Measurements from ENCODE around the gene ENTHD1.

Gene ENTHD1, protein sequence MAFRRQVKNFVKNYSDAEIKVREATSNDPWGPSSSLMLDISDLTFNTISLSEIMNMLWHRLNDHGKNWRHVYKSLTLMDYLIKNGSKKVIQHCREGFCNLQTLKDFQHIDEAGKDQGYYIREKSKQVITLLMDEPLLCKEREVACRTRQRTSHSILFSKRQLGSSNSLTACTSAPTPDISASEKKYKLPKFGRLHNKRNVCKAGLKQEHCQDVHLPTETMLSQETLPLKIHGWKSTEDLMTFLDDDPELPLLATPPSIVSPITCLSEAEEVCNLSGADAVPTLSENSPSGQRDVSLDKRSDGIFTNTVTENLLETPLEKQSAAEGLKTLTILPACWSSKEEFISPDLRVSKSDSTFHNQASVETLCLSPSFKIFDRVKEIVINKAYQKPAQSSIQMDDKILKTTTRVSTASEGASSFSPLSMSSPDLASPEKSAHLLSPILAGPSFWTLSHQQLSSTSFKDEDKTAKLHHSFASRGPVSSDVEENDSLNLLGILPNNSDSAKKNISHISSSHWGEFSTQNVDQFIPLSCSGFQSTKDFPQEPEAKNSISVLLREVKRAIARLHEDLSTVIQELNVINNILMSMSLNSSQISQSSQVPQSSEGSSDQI

DNA sequence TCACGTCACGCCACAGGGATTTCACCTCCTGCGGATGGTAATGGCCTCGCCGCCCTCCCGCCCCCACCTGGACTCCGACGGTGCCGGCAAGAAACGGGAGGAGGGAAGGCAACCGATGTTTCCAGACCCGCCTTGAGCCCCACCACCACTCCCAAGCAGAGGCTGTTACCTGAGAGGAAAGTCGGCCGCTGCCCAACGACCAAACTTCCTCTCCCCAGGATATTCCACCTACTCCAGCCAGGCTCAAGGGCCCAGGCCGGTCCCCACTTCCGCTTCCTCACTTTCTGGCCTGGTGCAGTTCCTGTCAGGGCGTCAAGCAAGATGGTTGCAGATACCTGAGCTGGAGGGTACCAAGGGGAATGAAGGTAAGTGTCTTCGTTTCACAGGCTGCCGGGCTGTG lies at the start of gene ENTHD1:
Gene ENTHD1 (minus strand): TSS at position 235 of the 400 bp plus-strand sequence. CDS start 6,012 bp downstream, outside the sequence.
- Histone ChIP-seq H3K4me1 (ENCODE audit: control insufficient read depth, insufficient read depth, low read length) (no peaks in the 10 kb centered on the region), H3K36me3 (ENCODE audit: control insufficient read depth, insufficient read depth, low read length) (no peaks in the 10 kb centered on the region), H3K4me3 (ENCODE audit: low read depth, low read length) (no peak within 1 kb of the TSS), H3K9me3 (ENCODE audit: control insufficient read depth, insufficient read depth, low read length) (no peaks in the 10 kb centered on the region), H3K9ac (ENCODE audit: low read depth, low read length) (no peak within 1 kb of the TSS), H3K27me3 (ENCODE audit: control insufficient read depth, insufficient read depth, low read length) (no peaks in the 10 kb centered on the region)

DNA sequence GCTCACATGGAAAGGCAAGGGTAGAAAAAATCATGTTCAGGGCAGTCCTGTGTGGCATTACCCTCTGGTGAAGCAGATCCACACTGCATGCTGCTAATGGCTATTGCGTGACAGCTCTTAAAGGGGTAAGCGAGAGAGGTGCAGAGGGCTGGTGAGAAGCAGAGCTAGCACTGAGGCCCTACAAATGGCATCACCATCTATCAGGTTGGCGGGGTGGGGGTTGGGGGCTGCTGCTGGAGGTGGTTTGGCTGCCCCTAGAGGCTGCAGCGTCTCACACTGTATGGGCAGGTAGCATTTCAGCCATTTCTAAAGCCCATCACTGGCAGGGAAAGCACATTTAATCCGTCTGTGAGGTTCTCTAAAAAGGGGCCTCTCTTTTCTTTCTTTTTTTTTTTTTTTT lies 49.8 kb upstream of the ENTHD1 start:
- Histone ChIP-seq H3K9ac (ENCODE audit: low read depth, low read length) (no peak overlapping the region), H3K4me3 (ENCODE audit: low read depth, low read length) (no peak overlapping the region), H3K4me1 (ENCODE audit: control insufficient read depth, insufficient read depth, low read length) (peaks cover 35% of the 10 kb centered on the region), H3K27me3 (ENCODE audit: control insufficient read depth, insufficient read depth, low read length) (no peaks in the 10 kb centered on the region), H3K36me3 (ENCODE audit: control insufficient read depth, insufficient read depth, low read length) (no peaks in the 10 kb centered on the region), H3K9me3 (ENCODE audit: control insufficient read depth, insufficient read depth, low read length) (no peaks in the 10 kb centered on the region)

DNA sequence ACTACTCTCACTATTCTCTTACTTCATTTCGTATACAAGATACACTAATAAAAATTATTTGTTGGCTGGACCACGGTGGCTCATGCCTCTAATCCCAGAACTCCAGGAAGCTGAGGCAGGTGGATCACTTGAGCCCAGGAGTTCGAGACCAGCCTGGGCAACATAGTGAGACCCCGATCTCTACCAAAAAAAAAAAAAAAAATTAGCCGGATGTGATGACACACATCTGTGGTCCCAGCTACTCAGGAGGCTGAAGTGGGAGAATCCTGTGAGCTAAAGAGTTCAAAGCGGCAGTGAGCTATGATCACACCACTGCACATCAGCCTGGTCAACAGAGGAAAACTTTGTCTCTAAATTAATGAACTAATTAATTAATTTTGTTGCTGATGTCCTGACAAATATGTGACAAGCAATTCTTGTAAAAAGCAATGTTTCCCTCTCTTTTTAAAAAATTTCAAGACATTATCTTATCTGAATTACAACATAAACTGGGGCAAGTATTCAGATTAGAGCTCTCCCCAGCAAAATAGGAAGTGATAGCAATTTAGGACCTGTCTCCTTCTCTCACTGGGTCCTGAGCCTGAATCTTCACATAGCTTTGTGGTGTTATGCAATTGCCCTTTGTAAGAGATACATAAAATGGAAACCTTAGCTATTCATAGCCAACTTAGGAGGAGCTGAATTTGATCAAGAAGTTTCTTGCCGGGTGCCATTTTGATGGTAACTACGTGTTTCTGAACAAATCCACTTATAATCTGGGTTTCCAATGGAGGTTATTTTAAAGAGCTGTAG lies 49.1 kb upstream of the ENTHD1 start:
- H3K4me3 ChIP-seq (ENCODE audit: low read depth, low read length): no peak overlapping the region
- H3K9ac ChIP-seq (ENCODE audit: low read depth, low read length): no peak overlapping the region
- no peaks in the 10 kb centered on the region for H3K36me3 ChIP-seq (ENCODE audit: control insufficient read depth, insufficient read depth, low read length)
- no peaks in the 10 kb centered on the region for H3K9me3 ChIP-seq (ENCODE audit: control insufficient read depth, insufficient read depth, low read length)
- peaks cover 35% of the 10 kb centered on the region for H3K4me1 ChIP-seq (ENCODE audit: control insufficient read depth, insufficient read depth, low read length)
- no peaks in the 10 kb centered on the region for H3K27me3 ChIP-seq (ENCODE audit: control insufficient read depth, insufficient read depth, low read length)

DNA sequence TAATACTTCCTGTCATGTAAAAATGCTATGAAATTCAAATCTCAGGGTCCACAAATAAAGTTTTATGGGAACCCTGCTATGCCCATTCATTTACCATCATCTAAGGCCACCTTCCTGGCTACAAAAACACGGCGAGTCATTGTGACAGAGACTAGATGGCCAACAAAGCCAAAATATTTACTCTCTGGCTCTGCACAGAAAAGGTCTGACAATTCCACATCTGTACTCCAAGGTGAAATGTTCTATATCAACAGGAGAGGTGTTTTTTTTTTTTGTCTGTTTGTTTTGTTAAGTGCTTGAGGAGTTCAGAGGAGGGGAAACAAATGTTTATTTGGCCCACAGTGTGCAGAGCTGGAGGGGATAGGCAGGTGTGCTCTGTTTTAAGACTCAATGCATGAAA lies 48.0 kb upstream of the ENTHD1 start:
- no peaks in the 10 kb centered on the region for H3K9me3 ChIP-seq (ENCODE audit: control insufficient read depth, insufficient read depth, low read length)
- H3K4me3 ChIP-seq (ENCODE audit: low read depth, low read length): no peak overlapping the region
- H3K27me3 ChIP-seq (ENCODE audit: control insufficient read depth, insufficient read depth, low read length): no peaks in the 10 kb centered on the region
- no peak overlapping the region for H3K9ac ChIP-seq (ENCODE audit: low read depth, low read length)
- H3K36me3 ChIP-seq (ENCODE audit: control insufficient read depth, insufficient read depth, low read length): no peaks in the 10 kb centered on the region
- peaks cover 33% of the 10 kb centered on the region for H3K4me1 ChIP-seq (ENCODE audit: control insufficient read depth, insufficient read depth, low read length)

DNA sequence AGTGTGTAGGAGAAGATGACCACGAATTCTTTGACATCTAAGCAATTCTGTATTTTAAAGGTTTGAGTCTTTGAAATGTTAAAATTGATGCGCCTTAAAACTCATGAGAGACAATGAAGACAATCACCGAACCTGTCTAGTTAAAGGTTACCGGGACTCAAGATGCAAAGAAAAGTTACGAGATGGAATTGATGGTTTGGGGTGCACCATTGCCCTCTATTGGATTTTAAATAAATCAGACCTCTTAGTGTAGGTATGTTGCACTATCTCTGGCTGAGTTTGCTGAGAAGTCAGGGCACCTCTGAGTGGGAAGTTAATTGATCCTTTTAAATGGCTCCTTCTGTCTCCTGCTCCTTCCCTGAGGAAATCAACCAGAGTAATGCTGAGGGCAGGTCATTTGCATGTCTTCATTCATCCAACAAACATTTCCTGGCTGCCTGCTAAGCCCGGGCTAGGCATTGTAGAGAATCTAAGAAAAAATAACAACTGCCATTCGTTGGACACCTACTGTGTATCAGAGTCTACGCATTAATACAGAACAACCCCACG lies 47.3 kb upstream of the ENTHD1 start:
- H3K4me3 ChIP-seq (ENCODE audit: low read depth, low read length): no peak overlapping the region
- peaks cover 33% of the 10 kb centered on the region for H3K4me1 ChIP-seq (ENCODE audit: control insufficient read depth, insufficient read depth, low read length)
- no peak overlapping the region for H3K9ac ChIP-seq (ENCODE audit: low read depth, low read length)
- no peaks in the 10 kb centered on the region for H3K9me3 ChIP-seq (ENCODE audit: control insufficient read depth, insufficient read depth, low read length)
- H3K36me3 ChIP-seq (ENCODE audit: control insufficient read depth, insufficient read depth, low read length): no peaks in the 10 kb centered on the region
- no peaks in the 10 kb centered on the region for H3K27me3 ChIP-seq (ENCODE audit: control insufficient read depth, insufficient read depth, low read length)

DNA sequence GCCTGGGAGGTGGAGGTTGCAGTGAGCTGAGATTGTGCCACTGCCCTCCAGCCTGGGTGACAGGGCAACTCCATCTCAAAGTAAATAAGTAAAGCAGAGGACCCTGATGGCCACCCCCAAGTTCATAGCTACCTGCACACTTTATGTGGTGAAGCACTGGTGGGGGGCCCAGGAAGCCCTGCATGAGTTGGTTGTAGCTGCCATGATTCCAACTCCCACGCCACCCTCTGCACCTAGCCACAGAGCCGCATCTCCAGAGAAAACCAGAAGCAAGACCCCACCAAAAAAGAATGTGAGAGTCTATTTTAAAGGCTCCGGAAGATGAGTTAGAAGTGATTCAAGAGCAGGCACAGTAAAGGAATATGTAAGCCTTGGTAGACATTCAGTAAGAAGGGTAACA lies 46.3 kb upstream of the ENTHD1 start:
- Histone ChIP-seq H3K27me3 (ENCODE audit: control insufficient read depth, insufficient read depth, low read length) (no peaks in the 10 kb centered on the region), H3K4me1 (ENCODE audit: control insufficient read depth, insufficient read depth, low read length) (peaks cover 27% of the 10 kb centered on the region), H3K9me3 (ENCODE audit: control insufficient read depth, insufficient read depth, low read length) (no peaks in the 10 kb centered on the region), H3K4me3 (ENCODE audit: low read depth, low read length) (no peak overlapping the region), H3K9ac (ENCODE audit: low read depth, low read length) (no peak overlapping the region), H3K36me3 (ENCODE audit: control insufficient read depth, insufficient read depth, low read length) (no peaks in the 10 kb centered on the region)

DNA sequence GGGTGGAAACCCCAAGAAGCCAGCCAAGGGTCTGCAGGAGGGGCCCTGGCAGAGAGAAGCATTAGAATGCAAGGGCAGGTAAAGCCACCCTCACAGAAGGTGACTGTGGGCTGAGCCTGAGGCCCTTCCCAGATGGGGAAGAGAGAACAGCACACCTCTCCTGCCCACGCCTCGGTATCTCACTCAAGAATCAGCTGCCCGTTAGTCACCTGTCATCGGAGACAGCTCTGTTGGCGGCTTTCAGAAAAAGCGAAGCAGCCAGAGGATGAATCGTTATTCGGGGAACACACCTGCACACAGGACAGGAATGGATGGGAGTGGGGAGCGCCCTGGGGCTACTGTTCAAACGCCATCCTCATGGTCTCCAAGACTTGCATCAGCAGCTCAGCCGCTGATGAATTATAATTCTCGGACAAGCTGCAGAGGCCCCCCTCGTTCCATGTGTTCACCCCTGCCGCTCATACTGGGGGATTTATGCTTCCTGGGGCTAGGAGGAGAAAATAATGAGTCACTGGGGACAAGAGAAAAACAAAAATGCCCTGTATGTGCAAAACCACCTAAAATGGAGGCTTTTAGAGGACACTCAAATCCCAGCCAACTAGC lies 45.0 kb upstream of the ENTHD1 start:
- peaks cover 18% of the 10 kb centered on the region for H3K4me1 ChIP-seq (ENCODE audit: control insufficient read depth, insufficient read depth, low read length)
- no peak overlapping the region for H3K9ac ChIP-seq (ENCODE audit: low read depth, low read length)
- H3K4me3 ChIP-seq (ENCODE audit: low read depth, low read length): no peak overlapping the region
- H3K36me3 ChIP-seq (ENCODE audit: control insufficient read depth, insufficient read depth, low read length): no peaks in the 10 kb centered on the region
- no peaks in the 10 kb centered on the region for H3K9me3 ChIP-seq (ENCODE audit: control insufficient read depth, insufficient read depth, low read length)
- no peaks in the 10 kb centered on the region for H3K27me3 ChIP-seq (ENCODE audit: control insufficient read depth, insufficient read depth, low read length)

DNA sequence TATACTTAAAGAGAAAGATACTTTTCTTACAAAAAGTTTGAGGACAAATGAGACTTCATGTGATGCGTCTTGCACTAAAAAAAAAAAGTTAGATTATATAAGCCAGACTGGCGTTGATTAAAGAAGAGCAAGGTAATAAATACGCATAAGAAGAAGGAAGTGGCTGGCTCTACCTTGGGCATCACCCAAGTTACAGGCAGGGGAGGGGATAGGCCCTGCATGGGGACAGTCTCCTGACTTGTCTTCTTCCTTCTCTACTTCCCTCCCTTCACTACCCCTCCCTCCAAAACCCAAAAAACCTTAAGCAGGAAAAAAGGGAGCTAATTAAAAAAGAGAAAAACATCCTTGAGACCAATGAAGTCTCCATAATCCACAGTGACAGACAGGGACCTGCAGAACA lies 44.3 kb upstream of the ENTHD1 start:
- Histone ChIP-seq H3K4me1 (ENCODE audit: control insufficient read depth, insufficient read depth, low read length) (peaks cover 14% of the 10 kb centered on the region), H3K9me3 (ENCODE audit: control insufficient read depth, insufficient read depth, low read length) (no peaks in the 10 kb centered on the region), H3K27me3 (ENCODE audit: control insufficient read depth, insufficient read depth, low read length) (no peaks in the 10 kb centered on the region), H3K9ac (ENCODE audit: low read depth, low read length) (no peak overlapping the region), H3K36me3 (ENCODE audit: control insufficient read depth, insufficient read depth, low read length) (no peaks in the 10 kb centered on the region), H3K4me3 (ENCODE audit: low read depth, low read length) (no peak overlapping the region)

DNA sequence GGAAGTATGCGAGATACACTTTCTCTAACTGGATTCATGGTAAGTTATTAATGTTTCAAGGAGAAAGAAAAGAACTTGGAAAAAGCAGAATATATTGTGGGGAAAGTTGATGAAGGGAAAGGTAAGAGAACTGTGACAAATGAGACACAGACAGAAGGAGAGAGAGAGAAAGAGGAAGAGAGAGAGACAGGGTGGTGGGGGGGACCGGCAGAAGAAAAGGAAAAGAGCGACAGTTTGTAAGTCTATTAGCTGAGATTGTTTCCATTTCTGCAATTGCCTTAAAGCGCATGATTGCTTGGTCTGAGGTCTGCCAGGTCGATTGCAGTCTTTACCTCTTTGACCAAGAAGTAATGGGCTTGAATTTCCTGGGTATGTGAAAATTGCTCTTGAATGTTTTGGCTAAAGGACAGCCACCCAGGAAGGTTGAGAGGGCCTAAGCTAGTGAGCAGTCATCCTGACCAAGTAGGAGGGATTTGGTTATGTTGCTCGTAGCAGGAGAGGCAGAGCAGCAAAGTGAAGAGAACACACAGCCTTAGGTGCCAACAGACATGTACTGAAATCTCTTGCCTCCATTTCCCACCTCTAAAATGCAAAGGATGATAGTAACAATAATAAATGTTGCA lies 43.1 kb upstream of the ENTHD1 start:
- Histone ChIP-seq H3K4me1 (ENCODE audit: control insufficient read depth, insufficient read depth, low read length) (peaks cover 9% of the 10 kb centered on the region), H3K27me3 (ENCODE audit: control insufficient read depth, insufficient read depth, low read length) (no peaks in the 10 kb centered on the region), H3K4me3 (ENCODE audit: low read depth, low read length) (no peak overlapping the region), H3K9me3 (ENCODE audit: control insufficient read depth, insufficient read depth, low read length) (no peaks in the 10 kb centered on the region), H3K9ac (ENCODE audit: low read depth, low read length) (no peak overlapping the region), H3K36me3 (ENCODE audit: control insufficient read depth, insufficient read depth, low read length) (no peaks in the 10 kb centered on the region)

DNA sequence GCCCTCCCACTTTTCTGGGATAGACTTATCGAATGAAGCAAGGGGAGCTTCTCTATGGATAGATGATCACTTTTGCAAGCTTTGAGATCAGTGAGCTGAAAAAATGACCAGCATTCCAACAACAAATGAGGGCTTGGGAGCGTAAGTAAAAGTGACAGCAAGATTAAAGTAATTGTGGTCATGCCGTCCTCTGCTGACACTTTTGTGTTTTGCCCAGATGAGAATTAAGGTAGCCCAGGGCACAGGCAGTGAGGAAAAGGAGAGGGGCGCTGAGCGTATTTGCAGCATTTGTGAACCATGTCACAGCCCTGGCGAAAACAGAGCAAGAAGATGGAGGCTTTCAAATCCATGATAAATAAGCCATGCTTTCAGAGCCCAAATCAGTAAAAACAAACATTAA lies 42.1 kb upstream of the ENTHD1 start:
- H3K4me3 ChIP-seq (ENCODE audit: low read depth, low read length): no peak overlapping the region
- no peaks in the 10 kb centered on the region for H3K36me3 ChIP-seq (ENCODE audit: control insufficient read depth, insufficient read depth, low read length)
- no peaks in the 10 kb centered on the region for H3K9me3 ChIP-seq (ENCODE audit: control insufficient read depth, insufficient read depth, low read length)
- H3K4me1 ChIP-seq (ENCODE audit: control insufficient read depth, insufficient read depth, low read length): peaks cover 2% of the 10 kb centered on the region
- H3K27me3 ChIP-seq (ENCODE audit: control insufficient read depth, insufficient read depth, low read length): no peaks in the 10 kb centered on the region
- no peak overlapping the region for H3K9ac ChIP-seq (ENCODE audit: low read depth, low read length)

DNA sequence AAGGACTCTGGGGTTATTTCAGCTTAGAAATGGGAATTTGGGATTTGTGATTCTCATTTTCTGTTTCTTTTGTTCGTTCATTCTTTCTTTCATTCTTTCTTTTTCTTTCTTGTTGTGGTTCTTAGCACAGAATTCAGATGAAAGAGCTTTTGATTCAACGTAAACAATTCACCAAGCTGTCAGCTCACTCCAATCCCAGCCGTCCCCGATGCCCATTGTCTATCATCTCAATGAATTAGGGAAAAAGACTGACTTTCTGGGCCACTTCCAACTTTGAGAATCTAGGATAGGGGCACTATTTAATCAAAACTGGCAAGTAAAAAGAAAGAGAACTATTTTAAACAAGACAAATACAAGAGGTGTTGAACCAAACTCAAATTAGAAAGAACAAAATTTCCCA lies 41.6 kb upstream of the ENTHD1 start:
- H3K4me1 ChIP-seq (ENCODE audit: control insufficient read depth, insufficient read depth, low read length): no peaks in the 10 kb centered on the region
- no peaks in the 10 kb centered on the region for H3K9me3 ChIP-seq (ENCODE audit: control insufficient read depth, insufficient read depth, low read length)
- H3K9ac ChIP-seq (ENCODE audit: low read depth, low read length): no peak overlapping the region
- H3K36me3 ChIP-seq (ENCODE audit: control insufficient read depth, insufficient read depth, low read length): no peaks in the 10 kb centered on the region
- H3K4me3 ChIP-seq (ENCODE audit: low read depth, low read length): no peak overlapping the region
- H3K27me3 ChIP-seq (ENCODE audit: control insufficient read depth, insufficient read depth, low read length): no peaks in the 10 kb centered on the region

Data from iPS-15b (cell line).